Effector memory CD4-positive, alpha-beta T cell (primary cell): ENCODE measurements around the gene CD7.

Experiments
- DNase-seq, 3 donors: peaks; one replicate each; pipeline ENCODE4 v3.0.0-alpha.2; 2020
- H3K27ac ChIP-seq: 2 replicates; pipeline ENCODE4 v1.7.0; 2013; ENCODE audit warnings: mild to moderate bottlenecking, low read length, moderate library complexity; ENCODE audit not compliant: insufficient read depth, poor library complexity, severe bottlenecking
- H3K27me3 ChIP-seq: replicated peaks from 2 replicates; pipeline ENCODE4 v1.7.0; 2013; ENCODE audit warnings: mild to moderate bottlenecking, low read length; ENCODE audit not compliant: insufficient read depth, control insufficient read depth, poor library complexity, severe bottlenecking
- H3K36me3 ChIP-seq: 2 replicates; pipeline ENCODE4 v1.7.0; 2013; ENCODE audit warnings: mild to moderate bottlenecking, low read length, moderate library complexity; ENCODE audit not compliant: control insufficient read depth, insufficient read depth
- H3K4me1 ChIP-seq: 2 replicates; pipeline ENCODE4 v1.7.0; 2013; ENCODE audit warnings: low read length, mild to moderate bottlenecking; ENCODE audit not compliant: control insufficient read depth, insufficient read depth, poor library complexity, severe bottlenecking
- H3K4me3 ChIP-seq: 2 replicates; pipeline ENCODE4 v1.7.0; 2013; ENCODE audit warnings: low read length, low read depth, mild to moderate bottlenecking; ENCODE audit not compliant: insufficient read depth, poor library complexity, severe bottlenecking
- H3K9me3 ChIP-seq: 2 replicates; pipeline ENCODE4 v1.7.0; 2013; ENCODE audit warnings: mild to moderate bottlenecking, low read length, moderate library complexity; ENCODE audit not compliant: control insufficient read depth

Gene CD7

DNA sequence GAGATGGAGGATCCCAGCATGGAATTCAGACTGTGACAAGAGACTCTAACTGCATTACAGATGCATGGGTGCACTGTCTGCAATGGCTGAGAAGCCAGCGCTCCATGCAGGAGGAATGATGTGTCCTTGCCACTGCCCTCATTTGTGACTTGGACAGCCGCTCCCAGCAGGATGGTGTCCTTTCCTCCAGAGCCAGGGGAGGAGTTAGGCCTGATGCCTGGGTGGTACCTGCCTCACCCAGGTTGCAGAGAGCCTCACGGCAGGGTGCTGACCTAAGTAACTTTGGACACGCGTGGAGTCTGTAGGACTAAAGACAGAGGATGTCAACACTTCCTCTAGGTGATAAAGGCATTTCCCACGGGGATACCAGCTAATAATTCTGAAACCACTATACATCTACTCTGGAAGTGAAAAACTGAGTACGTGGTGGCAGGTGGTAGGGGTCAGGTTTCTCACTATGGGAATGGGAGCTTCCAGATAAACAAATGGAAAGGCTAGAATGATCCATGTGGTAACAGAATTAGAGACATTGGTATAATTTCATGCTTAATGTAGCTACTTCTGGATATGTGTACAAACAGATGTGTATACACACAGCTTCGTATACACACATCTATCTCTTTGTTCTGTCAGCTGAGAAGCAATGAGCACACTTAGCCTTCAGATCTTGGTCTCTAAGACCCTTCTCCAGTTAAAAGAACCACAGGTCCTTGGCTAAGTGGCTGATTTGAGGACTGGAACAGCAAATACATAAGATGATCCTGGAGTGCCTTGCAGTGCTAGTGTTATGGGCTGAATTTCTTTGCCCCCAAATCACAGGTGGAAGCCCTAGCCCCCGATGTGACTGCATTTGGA is 30.2 kb downstream of the CD7 start:
- no peaks in the 10 kb centered on the region for H3K9me3 ChIP-seq
- no peak overlapping the region for H3K27ac ChIP-seq
- H3K27me3 ChIP-seq = no peaks in the 10 kb centered on the region
- no peak for DNase-seq
- H3K4me1 ChIP-seq = peaks cover 6% of the 10 kb centered on the region
- H3K4me3 ChIP-seq = no peak overlapping the region
- H3K36me3 ChIP-seq = no peaks in the 10 kb centered on the region

DNA sequence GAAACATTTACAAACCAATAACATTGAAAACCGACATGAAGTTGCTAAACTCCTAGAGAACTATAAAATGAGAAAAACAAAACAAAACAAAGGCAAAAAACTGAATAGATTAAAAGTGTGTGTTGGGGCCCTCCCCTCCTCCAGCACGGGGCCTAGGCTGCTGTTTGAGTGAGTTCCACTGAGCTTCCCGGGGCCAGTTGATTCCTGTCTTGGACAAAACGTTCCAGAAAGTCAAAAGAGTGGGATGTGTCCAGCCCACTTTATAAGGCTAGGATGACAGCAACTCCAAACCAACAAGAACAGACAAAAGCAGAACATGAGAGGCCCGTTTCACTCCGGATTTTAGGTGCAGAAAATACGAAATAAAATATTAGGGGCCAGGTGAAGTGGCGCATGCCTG is 32.3 kb downstream of the CD7 start:
- no peak overlapping the region for H3K27ac ChIP-seq
- no peak for DNase-seq

DNA sequence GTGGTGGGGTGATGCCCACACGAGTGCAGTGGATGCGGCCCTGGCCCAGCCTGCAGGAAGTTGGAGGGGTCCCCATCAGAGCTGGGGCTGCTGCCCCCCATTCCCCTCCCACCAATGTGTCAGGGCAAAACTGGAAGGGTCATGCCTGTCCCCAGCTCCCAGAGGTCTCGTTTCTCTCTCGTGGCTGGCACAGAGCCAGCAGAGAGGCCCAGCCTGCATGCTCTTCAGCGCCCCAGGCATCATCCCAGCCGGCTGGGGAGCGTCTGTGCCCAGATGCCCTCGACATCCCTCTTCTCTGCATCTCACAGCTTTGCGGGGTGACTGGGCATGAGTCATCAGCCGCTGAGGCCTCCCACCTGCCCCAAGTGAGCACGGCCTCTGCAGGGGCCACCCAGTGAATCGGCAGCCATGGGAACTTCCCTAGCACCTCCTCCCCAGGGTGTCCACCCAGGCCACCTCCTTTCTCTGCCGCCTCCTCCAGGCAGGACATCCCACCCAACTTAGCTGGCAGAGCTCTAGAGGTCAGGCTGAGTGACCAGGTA is 34.1 kb downstream of the CD7 start:
- Histone ChIP-seq H3K27ac (no peak overlapping the region), H3K4me1 (peaks cover 5% of the 10 kb centered on the region), H3K9me3 (no peaks in the 10 kb centered on the region), H3K27me3 (no peaks in the 10 kb centered on the region), H3K36me3 (no peaks in the 10 kb centered on the region), H3K4me3 (no peak overlapping the region)
- peak in 1 of 3 donors; percentile 12 for DNase-seq

More for the DNA sequence above, 32.3 kb downstream of the CD7 start:
- Histone ChIP-seq H3K4me1 (peaks cover 5% of the 10 kb centered on the region), H3K4me3 (no peak overlapping the region), H3K36me3 (no peaks in the 10 kb centered on the region), H3K9me3 (no peaks in the 10 kb centered on the region), H3K27me3 (no peaks in the 10 kb centered on the region)

DNA sequence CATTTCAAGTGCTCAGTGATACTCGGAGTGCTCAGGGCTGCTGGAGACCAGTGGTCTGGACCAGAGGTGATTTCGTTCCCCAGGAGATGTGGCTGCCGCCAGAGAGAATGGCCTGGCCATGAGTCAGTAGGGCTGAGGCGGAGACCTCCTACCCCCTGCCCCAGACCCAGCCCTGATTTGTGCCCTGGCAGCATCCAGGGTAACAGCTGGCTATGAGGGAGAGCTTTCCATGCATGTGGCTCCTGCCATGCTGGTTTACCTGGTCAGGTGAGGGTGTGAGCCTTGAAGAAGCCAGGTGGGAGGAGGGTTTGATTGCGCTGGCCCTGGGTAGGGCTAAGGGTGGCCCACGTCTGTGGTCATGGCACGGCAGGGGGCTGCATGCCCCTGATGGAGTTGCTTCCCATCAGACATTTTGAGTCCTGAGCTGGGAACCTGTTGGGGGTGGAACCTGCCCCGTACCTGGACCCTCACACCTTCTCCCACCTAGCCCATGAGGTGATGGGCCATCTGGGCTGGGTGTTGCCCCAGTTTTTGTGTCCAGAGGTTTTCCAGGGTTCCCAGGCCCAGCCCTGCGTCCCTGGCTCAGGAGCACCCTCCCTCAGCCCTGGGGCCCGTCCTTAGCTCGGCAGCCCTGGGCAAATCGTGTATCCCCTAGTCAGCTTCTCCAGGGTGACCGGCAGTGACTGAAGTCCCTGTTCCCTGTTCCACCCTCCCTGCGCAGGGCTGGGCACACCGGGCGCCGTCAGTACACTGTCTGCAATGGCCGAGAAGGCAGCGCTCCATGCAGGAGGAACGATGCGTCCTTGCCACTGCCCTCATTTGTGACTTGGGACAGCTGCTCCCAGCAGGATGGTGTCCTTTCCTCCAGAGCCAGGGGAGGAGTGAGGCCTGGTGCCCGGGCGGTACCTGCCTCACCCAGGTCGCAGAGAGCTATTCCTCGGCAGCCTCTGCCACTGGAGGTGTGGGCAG is 34.9 kb downstream of the CD7 start:
- peaks cover 5% of the 10 kb centered on the region for H3K4me1 ChIP-seq
- no peak overlapping the region for H3K27ac ChIP-seq
- no peaks in the 10 kb centered on the region for H3K27me3 ChIP-seq
- no peaks in the 10 kb centered on the region for H3K9me3 ChIP-seq
- no peaks in the 10 kb centered on the region for H3K36me3 ChIP-seq
- no peak overlapping the region for H3K4me3 ChIP-seq
- no peak for DNase-seq

DNA sequence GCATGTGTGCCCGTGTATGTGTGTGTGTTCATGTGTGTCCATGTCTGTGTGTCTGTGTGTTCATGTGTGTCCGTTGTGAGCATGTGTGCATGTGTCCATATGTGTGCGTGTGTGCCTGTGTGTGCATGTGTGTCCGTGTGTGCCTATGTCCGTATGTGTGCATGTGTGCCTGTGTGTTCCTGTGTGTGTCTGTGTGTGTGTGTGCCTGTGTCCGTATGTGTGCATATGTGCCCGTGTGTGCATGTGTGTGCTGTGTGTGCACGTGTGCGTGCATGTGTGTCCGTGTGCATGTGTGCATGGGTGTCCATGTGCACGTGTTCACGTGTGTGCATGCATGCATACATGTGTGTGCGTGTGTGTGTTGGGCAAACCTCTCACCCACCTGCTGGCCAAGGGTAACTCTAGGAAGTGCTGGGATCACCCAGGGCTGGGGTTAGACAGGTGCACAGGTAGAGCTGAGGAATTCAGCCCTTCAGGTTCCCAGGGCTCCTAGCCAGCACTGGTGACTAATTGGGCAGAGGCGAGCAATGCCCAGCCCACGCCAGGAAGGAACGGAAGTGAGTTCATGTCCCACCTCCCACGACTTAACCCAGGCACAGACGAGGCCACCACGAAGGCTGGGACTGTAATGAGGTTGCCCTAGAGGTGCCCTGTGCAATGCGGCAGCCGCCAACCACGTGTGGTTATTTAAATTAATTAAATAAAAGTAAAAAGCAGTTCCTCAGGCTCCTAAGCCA is 35.7 kb downstream of the CD7 start:
- H3K27me3 ChIP-seq = no peaks in the 10 kb centered on the region
- no peaks in the 10 kb centered on the region for H3K9me3 ChIP-seq
- DNase-seq = no peak
- H3K4me3 ChIP-seq = no peak overlapping the region
- H3K36me3 ChIP-seq = no peaks in the 10 kb centered on the region
- peaks cover 5% of the 10 kb centered on the region for H3K4me1 ChIP-seq
- no peak overlapping the region for H3K27ac ChIP-seq

DNA sequence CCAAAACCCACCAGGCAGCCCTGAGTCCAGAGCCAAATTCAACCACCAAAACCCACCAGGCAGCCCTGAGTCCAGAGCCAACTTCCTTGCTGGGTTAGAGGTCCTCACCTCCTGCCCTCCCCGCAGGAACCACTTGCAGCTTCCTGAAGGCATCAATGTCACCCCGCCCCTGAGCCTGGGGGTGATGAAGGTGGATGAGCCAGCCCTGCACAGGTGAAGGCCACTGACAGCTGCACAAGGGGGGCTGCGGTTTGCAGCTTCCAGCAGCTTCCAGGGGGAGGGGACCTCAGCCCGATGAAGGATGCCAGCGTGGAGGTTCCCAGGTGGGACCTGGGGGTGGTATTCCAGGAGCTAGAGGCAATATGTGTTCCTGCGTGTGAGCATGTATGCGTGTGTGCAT is 36.3 kb downstream of the CD7 start:
- H3K27me3 ChIP-seq = no peaks in the 10 kb centered on the region
- no peak for DNase-seq
- H3K36me3 ChIP-seq = no peaks in the 10 kb centered on the region
- H3K4me3 ChIP-seq = no peak overlapping the region
- H3K4me1 ChIP-seq = peaks cover 5% of the 10 kb centered on the region
- H3K27ac ChIP-seq = no peak overlapping the region
- no peaks in the 10 kb centered on the region for H3K9me3 ChIP-seq

DNA sequence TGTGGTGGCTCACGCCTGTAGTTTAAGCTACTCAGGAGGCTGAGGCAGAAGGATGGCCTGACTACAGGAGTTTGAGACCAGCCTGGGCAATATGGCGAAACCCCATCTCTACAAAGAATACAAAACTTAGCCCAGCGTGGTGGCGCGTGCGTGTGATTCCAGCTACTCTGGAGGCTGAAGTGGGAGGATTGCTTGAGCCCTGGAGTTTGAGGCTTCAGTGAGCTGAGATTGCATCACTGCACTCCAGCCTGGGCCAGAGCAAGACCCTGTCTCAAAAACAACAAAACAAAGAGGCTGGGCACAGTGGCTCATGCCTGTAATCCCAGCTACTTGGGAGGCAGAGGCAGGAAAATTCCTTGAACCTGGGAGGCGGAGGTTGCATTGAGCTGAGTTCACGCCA is 36.9 kb downstream of the CD7 start:
- peaks cover 5% of the 10 kb centered on the region for H3K4me1 ChIP-seq
- H3K27me3 ChIP-seq = no peaks in the 10 kb centered on the region
- no peak overlapping the region for H3K4me3 ChIP-seq
- no peak for DNase-seq
- no peaks in the 10 kb centered on the region for H3K36me3 ChIP-seq
- no peaks in the 10 kb centered on the region for H3K9me3 ChIP-seq
- H3K27ac ChIP-seq = no peak overlapping the region

DNA sequence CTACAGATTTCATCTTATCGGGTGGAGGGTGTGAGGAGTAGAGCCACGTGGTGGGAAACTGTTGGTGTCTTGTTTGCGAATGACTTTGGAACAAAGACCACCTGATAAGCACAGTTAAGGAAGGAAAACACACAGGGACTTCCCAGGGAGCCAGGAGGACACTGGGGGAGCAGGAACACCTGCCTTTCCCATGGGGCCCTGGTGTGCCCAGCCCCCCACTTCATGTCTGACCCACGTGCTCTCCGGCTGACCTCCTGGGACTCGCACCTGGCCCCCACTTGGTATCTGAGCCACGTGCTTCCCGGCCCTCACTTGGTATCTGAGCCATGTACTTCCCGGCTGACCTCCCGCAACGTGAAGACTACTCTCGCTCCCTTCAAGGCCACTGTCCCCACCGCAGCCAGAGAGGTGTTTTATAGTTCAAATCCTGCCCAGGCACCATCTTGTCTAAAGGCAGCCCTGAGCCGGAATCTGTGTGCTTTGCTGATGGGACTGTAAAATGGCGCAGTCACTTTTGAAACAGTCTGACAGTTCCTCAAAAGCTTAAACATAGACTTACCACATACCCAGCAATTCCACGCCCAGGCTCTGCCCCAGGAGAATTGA is 38.5 kb downstream of the CD7 start:
- Histone ChIP-seq H3K36me3 (no peaks in the 10 kb centered on the region), H3K27ac (no peak overlapping the region), H3K4me3 (no peak overlapping the region), H3K4me1 (peaks cover 8% of the 10 kb centered on the region), H3K9me3 (no peaks in the 10 kb centered on the region), H3K27me3 (no peaks in the 10 kb centered on the region)
- DNase-seq = no peak

DNA sequence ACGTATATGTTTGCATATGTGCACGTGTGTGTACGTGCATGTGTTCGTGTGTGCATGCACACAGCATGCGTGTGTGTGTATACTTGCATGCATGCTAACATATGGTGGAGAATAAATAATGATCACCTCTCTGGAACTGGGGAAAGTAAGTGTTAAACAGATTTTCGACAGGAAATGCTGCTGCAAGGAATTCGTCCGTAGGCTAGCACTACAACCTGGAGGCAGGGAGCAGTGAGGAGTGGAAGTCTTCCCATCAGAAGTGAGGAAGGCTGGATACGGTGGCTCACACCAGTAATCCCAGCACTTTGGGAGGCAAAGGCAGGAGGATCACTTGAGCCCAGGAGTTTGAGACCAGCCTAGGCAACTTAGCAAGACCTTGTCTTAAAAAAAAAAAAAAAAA is 39.1 kb downstream of the CD7 start:
- no peaks in the 10 kb centered on the region for H3K27me3 ChIP-seq
- H3K9me3 ChIP-seq = no peaks in the 10 kb centered on the region
- no peak for DNase-seq
- H3K36me3 ChIP-seq = no peaks in the 10 kb centered on the region
- H3K27ac ChIP-seq = no peak overlapping the region
- peaks cover 11% of the 10 kb centered on the region for H3K4me1 ChIP-seq
- H3K4me3 ChIP-seq = no peak overlapping the region
